Neural cell (in vitro differentiated cells): ENCODE data around the gene SLITRK1. TPM values are rescaled to one million over a fixed set of nuclear protein-coding genes. Genes with fewer than 3 reads are reported as not detected.

ENCODE experiments used
- H2AFZ ChIP-seq: fragments of 200-600, 300-800 bp; sonication (generic), shearing (Covaris generic); 2 replicates; pipeline ENCODE4 v1.6.0; 2014; ENCODE audit warnings: low read depth, mild to moderate bottlenecking, antibody characterized with exemption, low read length, moderate library complexity
- H3F3A ChIP-seq: fragments of 200-600 bp; shearing (Covaris generic); 2 replicates; pipeline ENCODE4 v1.6.1; 2016; ENCODE audit warnings: mild to moderate bottlenecking, moderate library complexity, mixed read lengths, antibody characterized with exemption, low read length; ENCODE audit not compliant: insufficient read depth, poor library complexity, severe bottlenecking
- H3K27ac ChIP-seq: fragments of 200-600, 300-800 bp; sonication (generic), shearing (Covaris generic); 2 replicates; pipeline ENCODE4 v1.5.1; 2014; ENCODE audit warnings: mild to moderate bottlenecking, low read length, moderate library complexity
- H3K27me3 ChIP-seq: fragments of 300-800, 200-600 bp; sonication (generic), shearing (Covaris generic); 2 replicates; pipeline ENCODE4 v1.6.0; 2014; ENCODE audit warnings: mild to moderate bottlenecking, low read depth, low read length, moderate library complexity; ENCODE audit not compliant: insufficient read depth
- H3K36me3 ChIP-seq: fragments of 300-800, 200-600 bp; sonication (generic), shearing (Covaris generic); 2 replicates; pipeline ENCODE4 v1.5.1; 2014; ENCODE audit warnings: mild to moderate bottlenecking, antibody characterized with exemption, low read length, moderate library complexity; ENCODE audit not compliant: insufficient read depth
- H3K4me2 ChIP-seq: fragments of 300-800, 200-600 bp; sonication (generic), shearing (Covaris generic); 2 replicates; pipeline ENCODE4 v1.6.0; 2014; ENCODE audit warnings: mild to moderate bottlenecking, low read length
- H3K4me3 ChIP-seq: fragments of 300-800, 200-600 bp; sonication (generic), shearing (Covaris generic); 2 replicates; pipeline ENCODE4 v1.5.1; 2014; ENCODE audit warnings: mild to moderate bottlenecking, low read length, moderate library complexity
- H3K79me2 ChIP-seq: fragments of 200-600 bp; shearing (Covaris generic); replicated peaks from 2 replicates; pipeline ENCODE4 v1.6.0; 2014; ENCODE audit warnings: mild to moderate bottlenecking, low read length, moderate library complexity; ENCODE audit not compliant: insufficient read depth
- H3K9ac ChIP-seq: fragments of 300-800, 200-600 bp; sonication (generic), shearing (Covaris generic); 2 replicates; pipeline ENCODE4 v1.6.1; 2016; ENCODE audit warnings: mild to moderate bottlenecking, low read length, mixed read lengths
- H3K9me2 ChIP-seq: fragments of 200-600 bp; shearing (Covaris generic); 2 replicates; pipeline ENCODE4 v1.6.1; 2016; ENCODE audit warnings: mild to moderate bottlenecking, low read length, mixed read lengths; ENCODE audit not compliant: insufficient read depth
- H3K9me3 ChIP-seq: fragments of 200-600, 300-800 bp; sonication (generic), shearing (Covaris generic); 2 replicates; pipeline ENCODE4 v1.6.1; 2016; ENCODE audit warnings: mild to moderate bottlenecking, mixed run types, low read length, moderate library complexity, mixed read lengths
- H4K20me1 ChIP-seq: fragments of 200-600 bp; shearing (Covaris generic); 2 replicates; pipeline ENCODE4 v1.6.1; 2016; ENCODE audit warnings: mild to moderate bottlenecking, mixed run types; ENCODE audit not compliant: insufficient read depth
- CTCF ChIP-seq: fragments of 450-650 bp; IDR thresholded peaks from 2 replicates; pipeline ENCODE4 v1.5.1; 2014; ENCODE audit warnings: antibody characterized with exemption, mild to moderate bottlenecking, moderate library complexity; ENCODE audit not compliant: poor library complexity, severe bottlenecking
- EP300 ChIP-seq: fragments of 450-650 bp; conservative IDR thresholded peaks from 2 replicates; pipeline ENCODE4 v1.6.1; 2014; ENCODE audit warnings: antibody characterized with exemption, mild to moderate bottlenecking, moderate library complexity; ENCODE audit not compliant: poor library complexity, severe bottlenecking
- EZH2 ChIP-seq: fragments of 200-600, 300-800 bp; shearing (Covaris generic), sonication (generic); IDR thresholded peaks from 2 replicates; pipeline ENCODE4 v1.6.1; 2014; ENCODE audit warnings: antibody characterized with exemption, low read length, borderline replicate concordance, mild to moderate bottlenecking; ENCODE audit not compliant: insufficient read depth, poor library complexity, severe bottlenecking
- MXI1 ChIP-seq: fragments of 450-650 bp; conservative IDR thresholded peaks from 2 replicates; pipeline ENCODE4 v1.6.1; 2014; ENCODE audit warnings: antibody characterized with exemption, mild to moderate bottlenecking; ENCODE audit not compliant: poor library complexity, severe bottlenecking
- POLR2AphosphoS5 ChIP-seq: IDR thresholded peaks from 2 replicates; pipeline ENCODE4 v1.6.1; 2012
- RAD21 ChIP-seq: fragments of 450-650 bp; conservative IDR thresholded peaks from 2 replicates; pipeline ENCODE4 v1.6.1; 2014; ENCODE audit warnings: antibody characterized with exemption, mild to moderate bottlenecking, moderate library complexity
- REST ChIP-seq: IDR thresholded peaks from 2 replicates; pipeline ENCODE4 v1.6.1; 2012; ENCODE audit warnings: borderline replicate concordance
- SMC3 ChIP-seq: fragments of 450-650 bp; conservative IDR thresholded peaks from 2 replicates; pipeline ENCODE4 v1.6.1; 2014; ENCODE audit warnings: antibody characterized with exemption, mild to moderate bottlenecking, moderate library complexity; ENCODE audit not compliant: poor library complexity
- TAF1 ChIP-seq: IDR thresholded peaks from 2 replicates; pipeline ENCODE4 v1.6.1; 2012; ENCODE audit warnings: low read depth
- polyA plus RNA-seq: library from polyadenylated mRNA; depleted of rRNA; stranded (reverse); fragments of >200 nt; gene quantifications from 2 replicates; pipeline ENCODE4 v1.2.3, GENCODE V29; 2014

SLITRK1 gene
- polyA plus RNA-seq, 1 donor from 2014 or later, result 14.8 TPM

- Histone ChIP-seq H3K9me2 (no peaks in the 10 kb centered on the region), H3K9ac (no peak overlapping the region), H3K79me2 (peaks cover 9% of the 10 kb centered on the region), H3F3A (no peaks in the 10 kb centered on the region), H4K20me1 (no peaks in the 10 kb centered on the region), H2AFZ (no peak overlapping the region), H3K4me2 (no peak overlapping the region), H3K9me3 (no peaks in the 10 kb centered on the region), H3K36me3 (no peaks in the 10 kb centered on the region), H3K27me3 (no peaks in the 10 kb centered on the region), H3K4me3 (no peak overlapping the region), H3K27ac (no peak overlapping the region)
- no peak for TF ChIP-seq CTCF
- no peak for TF ChIP-seq RAD21
- TF ChIP-seq EZH2, result no peak
- no peak for TF ChIP-seq REST
- TF ChIP-seq EP300, result no peak
- TF ChIP-seq POLR2AphosphoS5, result no peak
- no peak for TF ChIP-seq TAF1
- no peak for TF ChIP-seq SMC3
- no peak for TF ChIP-seq MXI1
These were observed 50.5 kb downstream of the SLITRK1 start for GRCh38 chr13:83831796-83832195.

GRCh38 chr13:83829810-83830209, 52.5 kb downstream of the SLITRK1 start:
- no peaks in the 10 kb centered on the region for H3F3A ChIP-seq

More at GRCh38 chr13:83829810-83830209, 52.5 kb downstream of the SLITRK1 start:
- H3K4me2 ChIP-seq, result no peak overlapping the region
- no peak overlapping the region for H3K9ac ChIP-seq
- TF ChIP-seq EP300, result no peak
- TF ChIP-seq REST, result no peak
- no peak for TF ChIP-seq POLR2AphosphoS5
- TF ChIP-seq TAF1, result no peak
- TF ChIP-seq CTCF, result no peak
- no peak for TF ChIP-seq MXI1
- no peak for TF ChIP-seq RAD21
- TF ChIP-seq SMC3, result no peak
- no peak for TF ChIP-seq EZH2
- H4K20me1 ChIP-seq, result no peaks in the 10 kb centered on the region
- H3K4me3 ChIP-seq, result no peak overlapping the region
- no peak overlapping the region for H2AFZ ChIP-seq
- H3K9me2 ChIP-seq, result no peaks in the 10 kb centered on the region
- H3K79me2 ChIP-seq, result peaks cover 5% of the 10 kb centered on the region
- no peaks in the 10 kb centered on the region for H3K27me3 ChIP-seq
- H3K9me3 ChIP-seq, result no peaks in the 10 kb centered on the region
- no peak overlapping the region for H3K27ac ChIP-seq
- H3K36me3 ChIP-seq, result no peaks in the 10 kb centered on the region
